HG03354 (cell line): ENCODE data around the gene HAUS5.
"Not testable (repeated sequence)": the region's sequence is repeated elsewhere in the genome, so short reads cannot be mapped to it uniquely, and the experiment has no call there.

Experiments
- ATAC-seq: cut with Tn5 transposase; IDR thresholded peaks from one replicate; pipeline ENCODE4 v1.9.1; 2021; ENCODE audit warnings: mild to moderate bottlenecking; ENCODE audit not compliant: unreplicated experiment, poor library complexity, severe bottlenecking

The HAUS5 gene, protein sequence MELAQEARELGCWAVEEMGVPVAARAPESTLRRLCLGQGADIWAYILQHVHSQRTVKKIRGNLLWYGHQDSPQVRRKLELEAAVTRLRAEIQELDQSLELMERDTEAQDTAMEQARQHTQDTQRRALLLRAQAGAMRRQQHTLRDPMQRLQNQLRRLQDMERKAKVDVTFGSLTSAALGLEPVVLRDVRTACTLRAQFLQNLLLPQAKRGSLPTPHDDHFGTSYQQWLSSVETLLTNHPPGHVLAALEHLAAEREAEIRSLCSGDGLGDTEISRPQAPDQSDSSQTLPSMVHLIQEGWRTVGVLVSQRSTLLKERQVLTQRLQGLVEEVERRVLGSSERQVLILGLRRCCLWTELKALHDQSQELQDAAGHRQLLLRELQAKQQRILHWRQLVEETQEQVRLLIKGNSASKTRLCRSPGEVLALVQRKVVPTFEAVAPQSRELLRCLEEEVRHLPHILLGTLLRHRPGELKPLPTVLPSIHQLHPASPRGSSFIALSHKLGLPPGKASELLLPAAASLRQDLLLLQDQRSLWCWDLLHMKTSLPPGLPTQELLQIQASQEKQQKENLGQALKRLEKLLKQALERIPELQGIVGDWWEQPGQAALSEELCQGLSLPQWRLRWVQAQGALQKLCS

DNA sequence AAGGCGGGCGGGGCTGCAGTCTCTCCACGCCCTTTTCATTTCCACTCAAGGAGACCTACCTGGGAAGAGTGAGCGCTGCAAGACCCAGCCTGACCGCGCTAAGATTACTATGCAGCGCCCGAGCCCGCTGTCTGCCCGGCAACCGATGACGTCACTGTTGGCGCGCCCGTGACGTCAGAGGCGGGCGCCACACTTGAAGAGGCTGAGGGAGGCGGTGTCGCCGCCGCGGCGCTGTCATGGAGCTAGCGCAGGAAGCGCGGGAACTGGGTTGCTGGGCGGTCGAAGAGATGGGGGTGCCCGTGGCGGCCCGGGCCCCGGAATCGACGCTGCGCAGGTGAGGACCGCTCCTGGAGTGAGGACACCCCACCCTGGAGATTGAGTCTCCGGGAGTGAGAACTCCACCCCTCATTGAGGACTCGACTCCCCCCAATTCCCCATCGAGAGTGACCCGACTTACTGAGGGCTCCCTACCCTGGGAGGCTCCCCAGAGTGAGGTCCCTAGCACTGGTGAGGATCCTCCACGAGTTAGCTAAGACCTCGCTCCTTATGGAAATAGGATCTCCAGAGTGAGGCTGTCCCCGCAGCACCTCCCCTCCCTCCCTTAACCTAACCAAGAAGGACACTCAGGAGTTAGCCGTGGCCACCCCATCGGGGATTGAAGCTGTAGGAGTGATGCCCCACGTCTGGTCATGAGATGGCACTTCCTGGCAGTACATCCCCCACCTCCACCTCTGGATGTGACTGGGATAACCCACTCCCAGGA lies at the start of gene HAUS5:
TSS of gene HAUS5 (plus strand) at position 177 of the 763 bp plus-strand sequence. CDS start at position 237, 60 bp downstream.
- ATAC-seq, result peak; percentile 84

DNA sequence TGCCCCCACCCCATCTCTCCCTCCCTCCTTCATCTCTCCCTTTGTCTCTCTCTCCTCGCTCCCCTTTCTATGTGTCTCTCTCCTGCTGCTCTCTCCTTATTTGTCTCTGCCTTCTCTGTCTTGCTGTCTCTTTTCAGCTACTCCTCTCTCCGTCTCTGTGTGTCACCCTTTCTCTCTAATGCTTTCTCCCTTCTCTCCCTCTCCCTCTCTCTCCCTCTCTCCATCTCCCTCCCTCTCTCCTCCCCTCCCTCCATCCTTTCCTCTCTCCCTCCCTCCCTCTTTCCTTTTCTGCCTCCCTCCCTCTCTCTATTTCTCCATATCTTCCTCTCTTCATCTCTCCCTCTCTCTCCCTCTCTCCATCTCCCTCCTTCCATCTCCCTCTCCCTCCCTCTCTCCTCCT lies 49.8 kb upstream of the HAUS5 start:
- no peak for ATAC-seq

DNA sequence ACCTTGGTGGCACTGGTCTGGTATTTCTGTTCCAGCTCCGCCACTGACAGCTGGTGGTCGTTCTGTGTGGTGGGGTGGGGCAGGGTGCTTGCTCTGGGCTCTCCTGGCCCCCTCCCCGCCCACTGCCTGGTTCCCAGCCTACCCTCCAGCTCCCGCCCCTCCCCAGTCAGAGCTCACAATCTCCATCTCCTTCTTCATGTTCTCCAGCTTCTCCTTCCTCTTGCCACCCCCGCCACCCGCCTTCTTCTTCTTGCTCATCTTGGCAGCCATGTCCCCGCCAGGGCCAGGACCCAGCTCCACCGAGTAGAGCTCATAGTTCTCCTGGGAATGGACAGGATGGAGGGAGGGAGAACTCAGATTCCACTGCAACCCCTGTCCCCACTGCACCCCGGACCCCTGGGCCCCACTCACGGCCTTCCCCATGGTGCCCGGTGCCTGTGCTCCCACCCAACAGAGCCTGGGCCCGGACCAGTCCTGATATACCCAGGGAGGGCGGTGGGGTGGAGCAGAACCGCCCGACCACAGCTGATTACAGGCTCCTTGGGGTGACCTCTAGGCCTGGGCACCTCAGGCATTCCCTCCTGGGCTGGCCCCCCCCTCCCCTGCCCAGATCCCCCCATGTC lies 49.2 kb upstream of the HAUS5 start, which contains the start of gene ATP4A:
TSS of gene ATP4A (minus strand) at position 452 of the 623 bp plus-strand sequence. CDS start at position 423, 29 bp downstream.
- no peak for ATAC-seq

DNA sequence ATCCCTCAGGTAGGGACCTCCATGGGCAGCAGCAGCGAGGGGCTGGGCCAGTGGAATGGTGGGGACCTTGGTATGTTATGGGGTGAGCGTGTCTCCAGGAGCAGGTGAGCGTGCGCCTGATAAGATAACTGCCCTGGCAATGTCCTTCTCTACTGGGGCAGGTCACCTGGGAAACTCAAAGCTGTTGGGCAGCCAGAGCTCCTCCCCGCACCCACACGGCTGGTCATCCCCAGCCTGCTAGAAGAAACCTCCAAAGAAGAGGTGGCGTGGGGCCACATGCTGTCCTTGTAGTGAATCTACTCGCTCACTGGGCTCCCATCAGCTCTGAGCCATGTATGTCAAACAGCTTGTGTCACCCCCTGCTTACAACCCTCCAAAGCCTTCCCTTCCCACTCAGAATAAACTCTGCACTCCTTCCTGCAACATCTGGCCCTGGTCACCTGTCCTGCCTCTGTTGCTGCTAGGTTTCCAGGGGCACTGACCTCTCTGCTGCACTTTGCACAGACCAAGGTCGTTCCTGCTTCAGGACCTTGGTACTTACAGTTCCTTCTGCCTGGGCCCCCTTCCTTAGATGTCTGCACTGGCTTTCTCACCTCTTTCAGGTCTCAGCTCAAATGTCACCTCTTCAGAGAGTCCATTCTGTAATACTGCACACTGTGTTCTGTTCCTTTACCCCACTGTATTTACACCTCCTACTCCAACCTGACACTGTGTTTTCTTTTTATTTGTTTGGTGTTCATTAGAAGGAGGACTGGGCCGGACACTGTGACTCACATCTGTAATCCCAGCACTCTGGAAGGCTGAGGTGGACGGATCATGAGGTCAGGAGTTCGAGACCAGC lies 47.3 kb upstream of the HAUS5 start:
- ATAC-seq, result no peak

DNA sequence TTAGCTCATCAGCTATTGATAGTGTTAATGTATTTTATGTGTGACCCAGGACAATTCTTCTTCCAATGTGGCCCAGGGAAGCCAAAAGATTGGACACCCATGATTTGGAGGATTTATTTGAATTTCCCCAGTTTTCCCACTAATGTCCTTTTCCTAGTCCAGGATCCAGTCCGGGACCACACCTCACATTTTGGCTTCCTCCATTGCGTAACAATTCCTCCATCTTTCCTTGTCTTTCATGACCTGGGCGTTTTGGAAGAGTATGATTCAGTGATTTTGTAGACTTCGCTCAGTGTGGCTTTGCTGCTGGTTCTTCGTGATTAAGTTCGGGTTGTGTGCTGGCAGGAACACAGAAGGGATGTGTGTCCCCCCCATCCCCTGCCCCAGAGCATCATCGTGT lies 45.8 kb upstream of the HAUS5 start:
- ATAC-seq, result no peak

DNA sequence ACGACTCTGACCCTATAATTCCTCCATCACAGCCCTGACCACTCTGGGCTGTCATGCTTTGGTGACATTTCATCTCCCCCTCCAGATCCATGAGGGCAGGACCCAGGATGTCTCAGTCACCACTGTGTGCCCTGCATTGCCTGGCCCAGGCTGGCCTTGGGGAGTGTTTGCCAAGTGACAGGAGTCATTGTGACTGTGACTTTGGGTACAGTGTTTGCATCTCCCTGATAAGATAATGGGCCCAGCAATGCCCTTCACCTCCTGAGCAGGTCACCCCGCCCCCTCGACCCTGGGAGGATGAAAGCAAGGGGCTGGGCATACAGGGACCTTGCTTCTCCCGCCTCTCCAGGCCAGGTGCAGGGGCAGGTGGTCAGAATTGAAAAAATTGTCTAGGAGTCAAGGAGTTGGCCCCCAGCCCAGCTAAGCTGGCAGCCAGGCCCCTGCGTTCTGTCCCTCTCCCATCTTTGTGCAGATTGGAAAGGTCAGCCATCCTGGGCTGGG lies 43.2 kb upstream of the HAUS5 start:
- ATAC-seq, result no peak

DNA sequence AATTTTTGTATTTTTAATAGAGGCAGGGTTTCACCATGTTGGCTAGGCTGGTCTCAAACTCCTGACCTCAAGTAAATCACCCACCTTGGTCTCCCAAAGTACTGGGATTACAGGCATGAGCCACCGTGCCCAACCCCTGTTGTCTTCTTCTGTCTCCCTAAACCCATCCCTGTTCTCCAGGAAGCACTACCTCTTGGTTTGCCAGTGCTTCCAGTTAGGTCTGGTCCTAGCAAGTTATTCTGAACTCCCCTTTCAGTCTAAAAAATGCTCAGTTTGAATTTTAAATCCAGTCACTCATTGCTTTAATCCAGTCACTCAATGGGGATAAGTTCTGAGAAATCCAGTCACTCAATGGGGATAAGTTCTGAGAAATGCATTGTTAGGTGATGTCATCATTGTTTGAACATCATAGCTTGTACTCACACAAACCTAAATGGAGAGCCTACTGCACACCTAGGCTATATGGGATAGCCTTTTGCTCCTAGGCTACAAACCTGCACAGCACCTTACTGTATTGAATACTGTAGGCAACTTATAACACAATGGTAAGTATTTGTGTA lies 41.0 kb upstream of the HAUS5 start:
- no peak for ATAC-seq

DNA sequence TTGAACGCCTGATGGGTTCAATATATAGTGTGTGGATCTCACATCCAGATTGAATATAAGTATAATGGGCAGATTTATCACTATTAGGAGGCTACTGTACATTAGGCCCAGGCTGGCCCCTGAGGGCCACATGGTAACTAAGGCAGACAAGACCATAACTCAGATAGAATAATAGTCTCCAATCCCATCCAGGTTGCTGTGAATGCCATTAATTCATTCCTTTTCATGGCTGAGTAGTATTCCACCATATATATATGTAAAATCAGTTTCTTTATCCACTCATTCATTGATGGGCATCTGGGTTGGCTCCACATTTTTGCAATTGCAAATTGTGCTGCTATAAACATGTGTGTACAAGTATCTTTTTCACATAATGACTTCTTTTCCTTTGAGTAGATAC lies 34.6 kb upstream of the HAUS5 start:
- no peak for ATAC-seq

DNA sequence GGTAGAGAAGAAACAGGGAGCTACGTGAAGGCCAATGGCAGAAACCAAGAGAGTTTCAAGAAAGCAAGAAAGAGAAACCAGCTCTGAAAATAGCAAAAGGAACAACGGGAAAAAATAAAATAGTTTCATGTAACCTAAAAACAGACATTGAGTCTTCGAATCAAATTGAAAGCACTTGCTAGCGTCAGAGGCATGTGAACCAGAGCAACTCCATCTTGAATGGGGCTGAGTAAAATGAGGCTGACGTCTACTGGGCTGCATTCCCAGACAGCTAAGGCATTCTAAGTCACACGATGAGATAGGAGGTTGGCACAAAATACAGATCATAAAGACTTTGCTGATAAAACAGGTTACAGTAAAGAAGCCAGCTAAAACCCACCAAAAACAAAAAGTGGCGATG lies 33.8 kb upstream of the HAUS5 start:
- ATAC-seq, result no peak

DNA sequence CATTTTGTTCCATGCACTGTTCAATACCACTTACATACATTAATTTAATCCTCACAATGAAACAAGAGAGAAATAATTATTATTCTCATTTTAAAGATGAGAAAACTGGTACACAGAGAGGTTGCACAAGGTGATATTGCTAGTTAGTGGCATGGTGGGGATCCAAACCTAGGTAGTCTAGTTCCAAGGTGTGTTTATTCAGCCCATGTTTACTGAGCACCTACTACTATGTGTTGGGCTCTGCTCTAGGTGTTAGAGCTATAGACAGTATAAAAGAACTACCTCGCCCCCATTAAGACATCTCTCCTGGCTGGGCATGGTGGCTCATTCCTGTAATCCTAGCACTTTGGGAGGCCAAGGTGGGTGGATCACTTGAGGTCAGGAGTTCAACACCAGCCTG lies 29.8 kb upstream of the HAUS5 start:
- ATAC-seq, result no peak

DNA sequence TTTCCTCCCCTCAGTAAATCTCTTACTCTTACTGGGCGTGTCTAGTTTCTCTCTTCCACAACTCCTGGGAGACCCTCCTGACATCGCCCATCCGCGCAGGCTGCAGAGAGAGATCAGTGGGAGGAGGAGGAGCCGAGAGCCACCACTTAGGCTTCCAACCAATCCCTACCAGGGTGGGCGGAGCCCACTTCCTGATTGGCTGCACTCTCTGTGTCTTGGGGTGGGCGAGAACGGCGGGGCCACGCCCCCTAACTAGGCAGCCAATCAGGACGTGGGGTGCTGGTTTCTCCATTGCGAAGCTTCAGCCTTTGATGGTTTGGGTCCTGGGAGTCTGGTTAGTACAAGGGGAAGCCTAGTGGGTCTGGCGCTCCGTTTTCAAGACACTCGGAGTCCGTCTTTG lies 26.7 kb upstream of the HAUS5 start, which contains the start of gene PMIS2:
TSS of gene PMIS2 (plus strand) at position 326 of the 400 bp plus-strand sequence. CDS start 87 bp downstream, outside the sequence.
- no peak for ATAC-seq

DNA sequence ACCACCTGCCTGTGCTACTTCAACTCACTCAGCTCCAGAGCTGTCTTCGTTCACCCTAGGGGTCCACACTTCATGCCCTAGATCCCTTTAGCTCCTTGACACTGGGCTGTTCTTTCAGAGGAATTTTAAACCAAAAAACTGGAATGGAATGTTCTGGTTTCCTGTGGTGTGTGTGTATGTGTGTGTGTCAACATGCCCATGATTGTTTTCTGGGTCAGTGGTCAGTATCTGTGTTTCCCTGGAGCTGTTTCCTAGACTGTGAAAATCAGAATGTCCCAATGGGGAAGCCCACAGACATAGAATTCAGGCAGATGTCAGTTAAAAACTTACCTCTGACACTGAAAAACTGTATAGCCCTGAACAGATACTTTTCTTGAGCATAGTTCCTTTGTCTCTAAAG lies 25.2 kb upstream of the HAUS5 start:
- ATAC-seq, result no peak

DNA sequence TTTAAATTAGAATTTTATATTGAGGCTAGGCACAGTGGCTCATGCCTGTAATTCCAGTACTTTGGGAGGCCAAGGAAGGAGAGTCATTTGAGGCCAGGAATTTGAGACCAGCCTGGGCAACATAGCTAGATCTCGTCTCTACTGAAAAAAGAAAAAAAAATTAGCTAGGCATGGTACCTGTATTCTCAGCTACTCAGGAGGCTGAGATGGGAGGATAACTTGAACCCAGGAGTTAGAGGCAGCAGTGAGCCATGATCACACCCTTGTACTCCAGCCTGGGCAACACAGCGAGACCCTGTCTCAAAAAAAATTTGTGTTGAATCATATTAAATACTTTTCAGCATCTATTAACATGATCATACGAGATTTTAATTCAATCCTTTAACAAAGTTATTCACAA lies 21.7 kb upstream of the HAUS5 start:
- ATAC-seq, result no peak

DNA sequence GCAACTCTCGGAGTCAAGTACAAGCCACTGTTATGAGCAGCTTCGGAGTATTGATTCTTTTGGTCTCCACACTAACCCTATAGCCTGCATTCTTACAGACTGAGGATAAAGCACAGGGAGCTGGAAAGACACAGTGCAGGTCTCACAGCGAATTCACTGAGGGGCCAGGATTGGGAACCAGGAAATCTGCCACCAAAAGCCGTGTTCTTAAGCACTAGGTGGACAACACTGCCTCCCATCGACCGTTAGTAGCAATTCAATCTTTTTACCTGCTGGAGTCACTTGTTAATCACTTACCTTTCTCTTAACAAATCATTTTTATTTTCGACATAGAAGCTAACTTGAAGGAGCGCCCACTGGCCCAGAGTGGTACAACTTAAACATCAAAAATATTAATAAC lies 20.3 kb upstream of the HAUS5 start:
- ATAC-seq, result no peak

DNA sequence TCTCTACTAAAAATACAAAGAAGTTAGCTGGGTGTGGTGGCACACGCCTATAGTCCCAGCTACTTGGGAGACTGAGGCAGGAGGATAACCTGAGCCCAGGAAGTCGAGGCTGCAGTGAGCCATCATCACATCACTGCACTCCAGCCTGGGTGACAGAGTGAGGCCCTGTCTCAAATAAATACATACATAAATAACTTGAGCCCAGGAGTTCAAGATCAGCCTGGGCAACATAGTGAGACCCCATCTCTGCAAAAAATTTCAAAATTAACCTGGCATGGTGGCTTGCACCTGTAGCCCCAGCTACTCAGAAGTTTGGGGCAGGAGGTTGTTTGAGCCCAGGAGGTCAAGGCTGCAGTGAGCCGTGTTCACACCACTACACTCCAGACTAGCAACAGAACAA lies 17.5 kb upstream of the HAUS5 start:
- ATAC-seq, result not testable (repeated sequence)

DNA sequence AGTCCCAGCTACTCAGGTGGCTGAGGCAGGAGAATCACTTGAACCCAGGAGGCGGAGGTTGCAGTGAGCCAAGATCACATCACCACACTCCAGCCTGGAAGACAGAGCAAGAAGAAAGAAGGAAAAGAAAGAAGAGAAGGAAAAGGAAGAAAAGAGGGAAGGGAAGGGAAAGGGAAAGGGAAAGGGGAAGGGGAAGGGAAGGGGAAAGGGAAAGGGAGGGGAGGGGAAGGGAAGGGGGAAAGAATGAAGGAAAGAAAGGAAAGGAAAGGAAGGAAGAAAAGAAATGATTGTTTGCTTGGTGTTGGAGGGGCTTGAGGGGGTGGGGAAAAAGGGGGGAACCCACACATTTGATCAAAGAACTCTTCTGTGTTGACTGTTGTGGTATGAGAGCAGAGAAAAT lies 16.6 kb upstream of the HAUS5 start:
- ATAC-seq, result no peak

DNA sequence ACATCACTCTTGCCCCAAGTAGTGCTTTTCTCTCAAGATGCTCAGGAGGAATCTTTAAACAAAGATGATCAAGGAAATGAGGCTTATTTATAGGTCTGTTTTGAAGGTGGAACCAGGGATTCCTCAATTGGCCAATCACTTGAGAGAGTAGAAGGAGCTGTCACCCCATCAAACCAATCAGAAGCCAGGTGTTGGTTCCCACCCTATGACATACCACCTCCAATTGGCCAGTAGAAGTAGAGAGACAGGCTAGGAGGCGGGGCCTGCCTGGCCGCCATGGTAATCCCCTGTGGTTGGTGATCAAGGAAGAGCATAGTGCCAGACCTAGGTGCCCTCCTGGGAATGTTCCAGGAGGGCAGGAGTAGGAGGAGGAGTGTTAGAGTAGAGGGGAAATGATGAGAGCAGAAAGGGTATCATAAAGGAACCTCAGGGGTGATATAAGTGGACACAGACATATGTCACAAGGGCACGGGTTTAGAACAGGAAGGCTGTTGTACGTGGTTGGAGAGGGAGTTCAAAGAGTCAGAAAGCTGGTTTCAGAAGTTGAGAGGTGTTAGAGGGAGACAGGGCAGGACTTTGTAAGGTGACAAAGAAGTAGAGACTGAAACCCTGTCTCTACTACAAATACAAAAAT lies 16.1 kb upstream of the HAUS5 start:
- peak; percentile 63 for ATAC-seq

DNA sequence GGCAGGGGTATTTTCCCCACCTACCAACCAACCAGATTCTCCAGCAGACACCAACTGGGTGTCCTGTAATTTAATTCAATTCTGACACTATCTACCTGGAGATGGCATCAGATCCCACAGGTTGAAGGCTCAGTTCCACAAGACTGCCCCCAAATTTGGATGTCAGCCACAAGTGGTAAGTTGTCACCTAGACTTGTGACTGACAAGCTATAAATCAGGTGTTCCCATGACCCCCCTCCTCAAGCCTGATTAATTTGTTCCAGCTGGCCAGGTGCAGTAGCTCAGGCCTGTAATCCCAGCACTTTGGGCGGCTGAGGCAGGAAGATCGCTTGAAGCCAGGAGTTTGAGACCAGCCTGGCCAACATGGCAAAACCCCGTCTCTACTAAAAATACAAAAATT lies 10.6 kb upstream of the HAUS5 start:
- no peak for ATAC-seq
